M059J (cell line): ENCODE data around the gene HCAR2. TPM values are rescaled to one million over a fixed set of nuclear protein-coding genes. Genes with fewer than 3 reads are reported as not detected.
"Not testable (repeated sequence)": the region's sequence is repeated elsewhere in the genome, so short reads cannot be mapped to it uniquely, and the experiment has no call there.

Source experiments
- DNase-seq: peaks from one replicate; pipeline ENCODE4 v3.0.0-alpha.2; 2012; ENCODE audit warnings: low read depth
- total RNA-seq: library from RNA; depleted of rRNA; stranded (reverse); fragments of >200 nt; shearing (Covaris generic); gene quantifications from 2 replicates; pipeline ENCODE4 v1.2.3, GENCODE V29; 2014; rRNA removed

Gene HCAR2
- total RNA-seq, 1 experiment from 2014 or later = not detected

DNA sequence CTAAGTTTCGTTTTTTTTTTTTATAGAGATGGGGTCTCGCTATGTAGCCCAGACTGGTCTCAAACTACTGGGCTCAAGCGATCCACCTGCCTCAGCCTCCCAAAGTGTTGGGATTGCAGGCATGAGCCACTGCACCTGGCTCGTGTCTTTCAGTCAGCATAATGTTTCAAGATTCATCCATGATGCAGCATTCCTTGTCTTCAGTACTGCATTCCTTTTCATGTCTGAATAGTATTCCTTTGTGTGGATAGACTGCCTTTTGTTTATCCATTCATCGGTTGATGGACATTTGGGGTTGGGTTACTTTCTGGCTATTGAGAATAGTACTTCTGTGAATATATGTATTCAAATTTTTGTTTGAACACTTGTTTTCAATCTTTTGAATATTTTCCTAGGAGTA, 37.4 kb downstream of the HCAR2 start:
- no peak for DNase-seq

DNA sequence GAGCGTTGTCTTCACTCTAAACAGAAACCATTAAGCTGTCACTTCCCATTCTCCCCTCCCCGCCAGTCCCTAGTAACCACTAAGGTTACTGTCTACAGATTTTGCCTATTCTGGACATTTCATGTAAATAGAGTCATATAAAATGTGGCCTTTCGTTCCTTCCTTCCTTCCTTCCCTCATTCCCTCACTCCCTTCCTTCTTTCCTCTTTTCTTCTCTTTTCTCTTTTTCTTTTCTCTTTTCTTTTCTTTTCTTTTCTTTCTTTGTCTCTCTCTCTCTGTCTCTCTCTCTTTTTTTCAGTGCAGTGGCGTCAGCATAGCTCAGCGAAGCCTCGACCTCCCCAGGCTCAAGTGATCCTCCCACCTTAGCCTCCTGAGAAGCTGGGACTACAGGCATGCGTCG, 37.8 kb downstream of the HCAR2 start:
- DNase-seq = no peak

DNA sequence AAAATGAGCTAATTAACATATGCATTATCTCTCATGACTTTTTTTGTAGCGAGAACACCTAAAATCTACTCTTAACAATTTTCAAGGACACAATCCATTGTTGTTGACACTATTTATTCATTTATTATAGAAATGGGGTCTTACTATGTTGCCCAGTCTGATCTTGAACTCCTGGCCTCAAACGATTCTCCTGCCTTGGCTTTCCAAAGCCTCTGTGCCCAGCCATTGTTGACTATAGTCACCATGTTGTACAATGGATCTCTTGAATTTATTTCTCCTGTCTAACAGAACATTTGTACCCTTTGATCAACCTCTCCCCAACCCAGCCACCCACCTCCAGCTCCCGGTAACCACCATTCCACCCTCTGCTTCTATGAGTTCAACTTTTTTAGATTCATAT, 41.2 kb downstream of the HCAR2 start:
- no peak for DNase-seq

DNA sequence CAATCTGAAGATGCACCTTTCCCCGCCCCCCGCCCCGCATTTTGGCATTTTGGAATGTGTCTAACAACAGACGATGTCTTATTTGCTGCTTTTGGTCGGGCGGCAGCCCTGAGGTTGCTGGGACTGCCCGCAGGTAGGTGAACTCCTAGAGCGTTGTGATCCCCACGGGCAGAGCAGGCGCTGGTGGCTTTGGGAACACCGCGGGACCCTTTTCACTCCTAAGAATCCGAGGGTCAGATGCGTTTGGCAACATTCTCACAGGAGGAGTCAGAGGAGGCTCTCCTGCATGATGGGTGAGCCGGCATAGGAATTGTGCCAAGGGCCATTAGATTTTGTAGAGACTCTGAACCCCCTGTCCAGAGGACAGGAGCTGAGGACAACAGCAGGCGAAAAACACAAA, 41.9 kb downstream of the HCAR2 start:
- DNase-seq = no peak

DNA sequence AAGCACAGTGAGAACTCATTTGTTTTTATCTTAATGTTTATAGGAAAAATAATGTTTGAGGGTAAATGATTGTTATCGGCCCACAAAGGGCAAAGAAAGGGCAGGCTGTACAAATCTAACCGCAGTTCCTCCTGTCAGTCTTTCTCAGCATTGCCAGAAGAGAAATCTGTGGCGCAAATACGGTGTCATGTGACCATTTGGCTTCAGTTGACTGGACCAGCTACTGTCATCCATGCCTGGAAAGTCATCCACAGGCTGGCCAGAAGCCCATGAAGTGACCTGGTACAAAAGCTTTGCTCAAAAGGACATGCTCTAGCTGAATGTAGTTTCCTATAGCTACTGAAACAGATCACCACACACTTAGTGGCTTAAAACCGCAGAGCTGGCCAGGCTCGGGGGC, 43.6 kb downstream of the HCAR2 start:
- peak; percentile 38 for DNase-seq

DNA sequence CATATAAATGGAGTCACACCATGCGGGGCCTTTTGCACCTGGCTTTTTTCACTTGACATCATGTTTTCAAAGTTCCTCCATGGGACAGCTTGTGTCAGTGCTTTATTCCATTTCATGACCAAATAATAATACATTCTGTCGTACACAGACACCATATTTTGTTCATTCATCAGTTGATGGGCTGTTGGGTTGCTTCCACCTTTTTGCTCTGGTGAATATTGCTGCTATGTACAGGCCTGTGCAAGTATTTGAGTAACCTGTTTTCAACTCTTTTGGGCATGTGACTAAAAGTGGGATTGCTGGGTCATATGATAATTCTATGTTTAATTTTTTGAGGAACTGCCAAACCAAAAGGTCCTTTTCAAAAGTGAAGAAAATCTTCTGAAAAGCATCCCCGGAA, 46.9 kb downstream of the HCAR2 start:
- no peak for DNase-seq

DNA sequence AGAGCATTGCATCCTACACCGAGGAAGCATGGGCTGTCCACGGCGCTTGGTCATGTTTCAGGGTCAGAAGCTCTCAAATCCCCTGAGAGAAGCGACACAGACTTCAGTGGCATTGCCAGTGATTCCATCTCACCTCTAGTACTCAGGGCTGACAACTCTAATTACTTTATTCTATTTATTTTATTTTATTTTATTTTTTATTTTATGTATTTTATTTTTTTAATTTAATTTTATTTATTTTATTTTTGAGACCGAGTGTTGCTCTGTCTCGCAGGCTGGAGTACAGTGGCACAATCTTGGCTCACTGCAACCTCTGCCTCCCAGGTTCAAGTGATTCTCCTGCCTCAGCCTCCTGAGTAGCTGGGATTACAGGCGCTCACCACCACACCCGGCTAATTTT, 49.9 kb downstream of the HCAR2 start:
- DNase-seq = not testable (repeated sequence)

DNA sequence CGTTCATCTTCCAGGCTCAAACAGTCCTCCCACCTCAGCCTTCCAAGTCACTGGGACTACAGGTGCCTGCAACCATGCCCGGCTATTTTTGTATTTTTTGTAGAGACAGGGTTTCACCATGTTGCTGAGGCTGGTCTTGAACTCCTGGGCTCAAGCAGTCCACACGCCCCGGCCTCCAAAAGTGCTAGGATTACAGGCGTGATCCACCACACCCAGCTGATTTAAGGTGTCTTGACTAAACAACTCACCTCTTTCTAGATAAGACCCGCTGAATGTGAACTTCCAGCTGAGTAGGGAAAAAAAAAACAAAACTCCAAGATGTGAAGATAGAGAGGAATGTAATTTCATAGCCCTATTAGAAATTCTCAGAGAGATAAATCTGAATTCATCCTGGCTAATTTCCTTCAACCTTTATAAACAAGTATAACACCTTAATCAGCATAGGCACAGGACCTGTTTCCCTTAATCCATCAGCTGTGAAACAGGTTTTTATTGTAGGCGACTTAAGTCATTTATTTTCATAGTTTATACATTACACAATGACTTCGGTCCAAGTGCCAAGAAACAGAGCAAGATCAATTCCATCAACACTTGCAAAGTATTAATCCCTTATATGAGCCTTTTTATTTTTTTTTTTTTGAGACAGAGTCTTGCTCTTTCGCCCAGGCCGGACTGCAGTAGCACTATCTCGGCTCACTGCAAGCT, 51.5 kb downstream of the HCAR2 start:
- DNase-seq = no peak

Other genes starting within 250 kb of the HCAR2 start
- 13.1 and 21.4 TPM in 2 replicates for gene ZCCHC8, start 202.4 kb downstream of the HCAR2 start, total RNA-seq
- gene RSRC2, start 176.4 kb downstream of the HCAR2 start, total RNA-seq = 33.1 and 38.1 TPM in 2 replicates
- 36.5 and 44.7 TPM in 2 replicates for gene KNTC1, start 176.1 kb downstream of the HCAR2 start, total RNA-seq
- gene HCAR3, start 13.5 kb upstream of the HCAR2 start, total RNA-seq = not detected in 2 replicates
- not detected in 2 replicates for gene HCAR1, start 27.5 kb upstream of the HCAR2 start, total RNA-seq
- 29.9 and 48.6 TPM in 2 replicates for gene DENR, start 49.5 kb upstream of the HCAR2 start, total RNA-seq
- 0.02 and 0.27 TPM in 2 replicates for gene CCDC62, start 71.2 kb upstream of the HCAR2 start, total RNA-seq
- 18.3 and 23.5 TPM in 2 replicates for gene HIP1R, start 132.1 kb upstream of the HCAR2 start, total RNA-seq
- gene VPS37B, start 192.8 kb upstream of the HCAR2 start, total RNA-seq = 27.7 and 28.9 TPM in 2 replicates